H1 (cell line): ENCODE measurements around the gene UGGT2. TPM values are rescaled to one million over a fixed set of nuclear protein-coding genes. Genes with fewer than 3 reads are reported as not detected.

ENCODE experiments used
- ASH2L ChIP-seq: fragments of 200-600, 300-600 bp; sonication (generic); IDR thresholded peaks from one replicate; pipeline ENCODE4 v1.7.1; 2017; ENCODE audit warnings: low read length
- CEBPB ChIP-seq: IDR thresholded peaks from 2 replicates; pipeline ENCODE4 v1.6.1; 2012; ENCODE audit warnings: low read depth, low read length
- FOSL1 ChIP-seq: IDR thresholded peaks from 2 replicates; pipeline ENCODE4 v1.6.1; 2011; ENCODE audit warnings: mild to moderate bottlenecking, low read depth, low read length, moderate library complexity; ENCODE audit not compliant: insufficient read depth
- KDM5A ChIP-seq: fragments of 200-600 bp; IDR thresholded peaks from 2 replicates; pipeline ENCODE4 v1.7.1; 2012; ENCODE audit warnings: mild to moderate bottlenecking, low read length, inconsistent platforms, mixed read lengths
- POLR2AphosphoS5 ChIP-seq: IDR thresholded peaks from 2 replicates; pipeline ENCODE4 v1.6.1; 2011; ENCODE audit warnings: low read depth, low read length
- SP1 ChIP-seq: IDR thresholded peaks from 2 replicates; pipeline ENCODE4 v1.6.1; 2011; ENCODE audit warnings: low read depth, low read length
- SP4 ChIP-seq: IDR thresholded peaks from 2 replicates; pipeline ENCODE4 v1.6.1; 2012; ENCODE audit warnings: low read length, inconsistent platforms
- SRF ChIP-seq: IDR thresholded peaks from 2 replicates; pipeline ENCODE4 v1.6.1; 2011; ENCODE audit warnings: mild to moderate bottlenecking, low read depth, low read length, moderate library complexity
- YY1 ChIP-seq: IDR thresholded peaks from 2 replicates; pipeline ENCODE4 v1.6.1; 2011; ENCODE audit warnings: low read depth, mild to moderate bottlenecking, low read length
- polyA plus RNA-seq, 7 experiments: library from polyadenylated mRNA; depleted of rRNA in 3 of 7; stranded (reverse) in 5 of 7; unstranded in 2 of 7; fragments of >200 nt in 5 of 7; fragments of 200-250 nt in 2 of 7; gene quantifications; 1 replicate in 5 of 7; 2 replicates in 1 of 7; 4 replicates in 1 of 7; pipeline versions ENCODE4 v1.2.1 to v1.2.3, GENCODE V29; 2011 to 2013; ENCODE audit warnings: missing spikeins in 2 of 7, mixed read lengths in 2 of 7
- total RNA-seq: library from RNA; stranded (reverse); fragmentation: NEBNext Ultra II Directional; extraction: Animal tissue kit (Norgen Biotek cat#: 25700); gene quantifications from 2 replicates; pipeline ENCODE4 v1.2.1, GENCODE V29; 2021
- TF ChIP-seq, protein P1 (sequence below): fragments of 300-600 bp; sonication (generic); IDR thresholded peaks from 2 replicates; pipeline ENCODE4 v1.7.1; 2012; ENCODE audit warnings: low read length, moderate library complexity, mild to moderate bottlenecking, inconsistent platforms; ENCODE audit not compliant: insufficient replicate concordance
- TF ChIP-seq, protein P2 (sequence below), 3 experiments: IDR thresholded peaks; 1 replicate in 2 of 3; 2 replicates in 1 of 3; pipeline versions ENCODE4 v1.5.1 to v1.6.1; 2011; ENCODE audit warnings: low read length in 3 of 3, mild to moderate bottlenecking in 3 of 3, inconsistent platforms in 2 of 3, low read depth in 1 of 3, moderate library complexity in 1 of 3; ENCODE audit not compliant: insufficient read depth in 1 of 3; ENCODE audit errors: control extremely low read depth in 1 of 3

Gene UGGT2
- total and polyA plus RNA-seq, 2 of the 8 experiments (the other 6 are each of a cell fraction or from before 2014, with no cell fraction given), result 5.9 to 25.1 TPM

DNA sequence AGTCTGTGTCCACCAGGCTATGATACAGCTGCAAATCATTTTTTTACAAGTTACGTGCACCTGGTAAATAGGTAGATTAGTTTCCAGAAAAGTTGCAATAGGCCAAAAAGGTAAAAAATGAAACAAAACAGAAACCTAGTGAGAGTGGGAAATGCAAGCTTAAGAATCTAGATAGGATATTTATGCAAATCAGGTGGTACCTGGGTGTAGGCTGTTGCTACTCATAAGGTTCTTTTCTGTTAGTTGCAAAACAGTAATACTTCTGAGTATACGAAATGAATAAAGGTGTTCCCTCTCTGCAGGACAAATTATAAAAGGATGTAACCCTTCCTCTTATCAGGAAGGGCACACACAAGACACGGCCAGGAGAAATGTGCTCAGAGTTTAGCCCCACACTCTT, 97.9 kb downstream of the UGGT2 start (continued):
- TF ChIP-seq, protein P1, sequence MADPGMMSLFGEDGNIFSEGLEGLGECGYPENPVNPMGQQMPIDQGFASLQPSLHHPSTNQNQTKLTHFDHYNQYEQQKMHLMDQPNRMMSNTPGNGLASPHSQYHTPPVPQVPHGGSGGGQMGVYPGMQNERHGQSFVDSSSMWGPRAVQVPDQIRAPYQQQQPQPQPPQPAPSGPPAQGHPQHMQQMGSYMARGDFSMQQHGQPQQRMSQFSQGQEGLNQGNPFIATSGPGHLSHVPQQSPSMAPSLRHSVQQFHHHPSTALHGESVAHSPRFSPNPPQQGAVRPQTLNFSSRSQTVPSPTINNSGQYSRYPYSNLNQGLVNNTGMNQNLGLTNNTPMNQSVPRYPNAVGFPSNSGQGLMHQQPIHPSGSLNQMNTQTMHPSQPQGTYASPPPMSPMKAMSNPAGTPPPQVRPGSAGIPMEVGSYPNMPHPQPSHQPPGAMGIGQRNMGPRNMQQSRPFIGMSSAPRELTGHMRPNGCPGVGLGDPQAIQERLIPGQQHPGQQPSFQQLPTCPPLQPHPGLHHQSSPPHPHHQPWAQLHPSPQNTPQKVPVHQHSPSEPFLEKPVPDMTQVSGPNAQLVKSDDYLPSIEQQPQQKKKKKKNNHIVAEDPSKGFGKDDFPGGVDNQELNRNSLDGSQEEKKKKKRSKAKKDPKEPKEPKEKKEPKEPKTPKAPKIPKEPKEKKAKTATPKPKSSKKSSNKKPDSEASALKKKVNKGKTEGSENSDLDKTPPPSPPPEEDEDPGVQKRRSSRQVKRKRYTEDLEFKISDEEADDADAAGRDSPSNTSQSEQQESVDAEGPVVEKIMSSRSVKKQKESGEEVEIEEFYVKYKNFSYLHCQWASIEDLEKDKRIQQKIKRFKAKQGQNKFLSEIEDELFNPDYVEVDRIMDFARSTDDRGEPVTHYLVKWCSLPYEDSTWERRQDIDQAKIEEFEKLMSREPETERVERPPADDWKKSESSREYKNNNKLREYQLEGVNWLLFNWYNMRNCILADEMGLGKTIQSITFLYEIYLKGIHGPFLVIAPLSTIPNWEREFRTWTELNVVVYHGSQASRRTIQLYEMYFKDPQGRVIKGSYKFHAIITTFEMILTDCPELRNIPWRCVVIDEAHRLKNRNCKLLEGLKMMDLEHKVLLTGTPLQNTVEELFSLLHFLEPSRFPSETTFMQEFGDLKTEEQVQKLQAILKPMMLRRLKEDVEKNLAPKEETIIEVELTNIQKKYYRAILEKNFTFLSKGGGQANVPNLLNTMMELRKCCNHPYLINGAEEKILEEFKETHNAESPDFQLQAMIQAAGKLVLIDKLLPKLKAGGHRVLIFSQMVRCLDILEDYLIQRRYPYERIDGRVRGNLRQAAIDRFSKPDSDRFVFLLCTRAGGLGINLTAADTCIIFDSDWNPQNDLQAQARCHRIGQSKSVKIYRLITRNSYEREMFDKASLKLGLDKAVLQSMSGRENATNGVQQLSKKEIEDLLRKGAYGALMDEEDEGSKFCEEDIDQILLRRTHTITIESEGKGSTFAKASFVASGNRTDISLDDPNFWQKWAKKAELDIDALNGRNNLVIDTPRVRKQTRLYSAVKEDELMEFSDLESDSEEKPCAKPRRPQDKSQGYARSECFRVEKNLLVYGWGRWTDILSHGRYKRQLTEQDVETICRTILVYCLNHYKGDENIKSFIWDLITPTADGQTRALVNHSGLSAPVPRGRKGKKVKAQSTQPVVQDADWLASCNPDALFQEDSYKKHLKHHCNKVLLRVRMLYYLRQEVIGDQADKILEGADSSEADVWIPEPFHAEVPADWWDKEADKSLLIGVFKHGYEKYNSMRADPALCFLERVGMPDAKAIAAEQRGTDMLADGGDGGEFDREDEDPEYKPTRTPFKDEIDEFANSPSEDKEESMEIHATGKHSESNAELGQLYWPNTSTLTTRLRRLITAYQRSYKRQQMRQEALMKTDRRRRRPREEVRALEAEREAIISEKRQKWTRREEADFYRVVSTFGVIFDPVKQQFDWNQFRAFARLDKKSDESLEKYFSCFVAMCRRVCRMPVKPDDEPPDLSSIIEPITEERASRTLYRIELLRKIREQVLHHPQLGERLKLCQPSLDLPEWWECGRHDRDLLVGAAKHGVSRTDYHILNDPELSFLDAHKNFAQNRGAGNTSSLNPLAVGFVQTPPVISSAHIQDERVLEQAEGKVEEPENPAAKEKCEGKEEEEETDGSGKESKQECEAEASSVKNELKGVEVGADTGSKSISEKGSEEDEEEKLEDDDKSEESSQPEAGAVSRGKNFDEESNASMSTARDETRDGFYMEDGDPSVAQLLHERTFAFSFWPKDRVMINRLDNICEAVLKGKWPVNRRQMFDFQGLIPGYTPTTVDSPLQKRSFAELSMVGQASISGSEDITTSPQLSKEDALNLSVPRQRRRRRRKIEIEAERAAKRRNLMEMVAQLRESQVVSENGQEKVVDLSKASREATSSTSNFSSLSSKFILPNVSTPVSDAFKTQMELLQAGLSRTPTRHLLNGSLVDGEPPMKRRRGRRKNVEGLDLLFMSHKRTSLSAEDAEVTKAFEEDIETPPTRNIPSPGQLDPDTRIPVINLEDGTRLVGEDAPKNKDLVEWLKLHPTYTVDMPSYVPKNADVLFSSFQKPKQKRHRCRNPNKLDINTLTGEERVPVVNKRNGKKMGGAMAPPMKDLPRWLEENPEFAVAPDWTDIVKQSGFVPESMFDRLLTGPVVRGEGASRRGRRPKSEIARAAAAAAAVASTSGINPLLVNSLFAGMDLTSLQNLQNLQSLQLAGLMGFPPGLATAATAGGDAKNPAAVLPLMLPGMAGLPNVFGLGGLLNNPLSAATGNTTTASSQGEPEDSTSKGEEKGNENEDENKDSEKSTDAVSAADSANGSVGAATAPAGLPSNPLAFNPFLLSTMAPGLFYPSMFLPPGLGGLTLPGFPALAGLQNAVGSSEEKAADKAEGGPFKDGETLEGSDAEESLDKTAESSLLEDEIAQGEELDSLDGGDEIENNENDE, result no peak
- TF ChIP-seq SRF (no peak), KDM5A (no peak), YY1 (no peak), FOSL1 (no peak), ASH2L (no peak), POLR2AphosphoS5 (no peak), SP4 (no peak), SP1 (no peak), CEBPB (no peak)
- TF ChIP-seq, protein P2, sequence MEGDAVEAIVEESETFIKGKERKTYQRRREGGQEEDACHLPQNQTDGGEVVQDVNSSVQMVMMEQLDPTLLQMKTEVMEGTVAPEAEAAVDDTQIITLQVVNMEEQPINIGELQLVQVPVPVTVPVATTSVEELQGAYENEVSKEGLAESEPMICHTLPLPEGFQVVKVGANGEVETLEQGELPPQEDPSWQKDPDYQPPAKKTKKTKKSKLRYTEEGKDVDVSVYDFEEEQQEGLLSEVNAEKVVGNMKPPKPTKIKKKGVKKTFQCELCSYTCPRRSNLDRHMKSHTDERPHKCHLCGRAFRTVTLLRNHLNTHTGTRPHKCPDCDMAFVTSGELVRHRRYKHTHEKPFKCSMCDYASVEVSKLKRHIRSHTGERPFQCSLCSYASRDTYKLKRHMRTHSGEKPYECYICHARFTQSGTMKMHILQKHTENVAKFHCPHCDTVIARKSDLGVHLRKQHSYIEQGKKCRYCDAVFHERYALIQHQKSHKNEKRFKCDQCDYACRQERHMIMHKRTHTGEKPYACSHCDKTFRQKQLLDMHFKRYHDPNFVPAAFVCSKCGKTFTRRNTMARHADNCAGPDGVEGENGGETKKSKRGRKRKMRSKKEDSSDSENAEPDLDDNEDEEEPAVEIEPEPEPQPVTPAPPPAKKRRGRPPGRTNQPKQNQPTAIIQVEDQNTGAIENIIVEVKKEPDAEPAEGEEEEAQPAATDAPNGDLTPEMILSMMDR (IDR thresholded peaks at IDR 0.05; ENCODE audit: control extremely low read depth in 1 of 3, insufficient read depth in 1 of 3, low read depth in 1 of 3, low read length in 3 of 3), result no peak
